H1 (cell line): ENCODE measurements around the gene FMNL2. TPM values are rescaled to one million over a fixed set of nuclear protein-coding genes. Genes with fewer than 3 reads are reported as not detected.

Experiments
- CTCF ChIA-PET: fragments of 300-600 bp; sonication (Branson Sonifier 250); formaldehyde crosslinking; loops from one replicate; lab custom pipeline; 2021; ENCODE audit not compliant: partially characterized antibody; lab: Charles Lee
- POLR2A ChIA-PET: fragments of 300-600 bp; sonication (Branson Sonifier 250); formaldehyde crosslinking; loops from one replicate; lab custom pipeline; 2021; ENCODE audit warnings: inconsistent platforms; ENCODE audit not compliant: partially characterized antibody; lab: Charles Lee
- DNase-seq, 2 experiments: peaks; one replicate each; pipeline versions ENCODE4 v3.0.0 to v3.0.0-alpha.2; 2010 to 2022; ENCODE audit warnings: low spot score in 2 of 2, low read depth in 1 of 2, mixed read lengths in 1 of 2
- FAIRE-seq: peaks from 2 replicates; lab custom pipeline; 2011; peaks lifted over from hg19 to GRCh38; lab: Jason Lieb, UNC
- H2AFZ ChIP-seq: 2 replicates; pipeline ENCODE4 v1.8.1; 2012; ENCODE audit warnings: low read length, inconsistent platforms
- H2AK5ac ChIP-seq: 2 replicates; pipeline ENCODE4 v1.6.1; 2013; ENCODE audit warnings: low read depth, low read length
- H2BK120ac ChIP-seq: replicated peaks from 2 replicates; pipeline ENCODE3; 2013; ENCODE audit warnings: low read depth, low read length, inconsistent platforms
- H2BK12ac ChIP-seq: 2 replicates; pipeline ENCODE4 v1.6.1; 2013; ENCODE audit warnings: low read depth, low read length
- H2BK15ac ChIP-seq: 2 replicates; pipeline ENCODE4 v1.6.1; 2013; ENCODE audit warnings: low read length
- H2BK20ac ChIP-seq: 2 replicates; pipeline ENCODE4 v1.6.1; 2013; ENCODE audit warnings: low read length
- H2BK5ac ChIP-seq: 2 replicates; pipeline ENCODE4 v1.6.1; 2013; ENCODE audit warnings: low read depth, low read length
- H3K14ac ChIP-seq: 2 replicates; pipeline ENCODE4 v1.6.1; 2013; ENCODE audit warnings: inconsistent platforms; ENCODE audit not compliant: insufficient read length
- H3K18ac ChIP-seq: 2 replicates; pipeline ENCODE4 v1.6.1; 2013; ENCODE audit warnings: low read length; ENCODE audit errors: extremely low read depth
- H3K23ac ChIP-seq: 2 replicates; pipeline ENCODE4 v1.6.1; 2013; ENCODE audit warnings: inconsistent platforms; ENCODE audit not compliant: insufficient read length
- H3K23me2 ChIP-seq: 2 replicates; pipeline ENCODE4 v1.6.1; 2013; ENCODE audit warnings: low read depth, low read length
- H3K27ac ChIP-seq: 2 replicates; pipeline ENCODE4 v1.6.1; 2011; ENCODE audit warnings: low read depth, low read length, inconsistent platforms
- H3K27me3 ChIP-seq, 4 experiments: replicated peaks in 1 of 4; 1 replicate in 1 of 4; 2 replicates in 3 of 4; pipeline versions ENCODE4 v1.6.1 to v1.8.1; 2011 to 2013; ENCODE audit warnings: low read length in 3 of 4, mild to moderate bottlenecking in 3 of 4, inconsistent platforms in 2 of 4, mixed read lengths in 2 of 4, moderate library complexity in 1 of 4; ENCODE audit not compliant: control insufficient read depth in 3 of 4, insufficient read depth in 3 of 4; ENCODE audit errors: extremely low read depth in 1 of 4
- H3K36me3 ChIP-seq, 4 experiments: 2 replicates each; pipeline versions ENCODE4 v1.6.1 to v1.8.1; 2011 to 2013; ENCODE audit warnings: mild to moderate bottlenecking in 4 of 4, low read length in 3 of 4, moderate library complexity in 2 of 4, control low read depth in 1 of 4, inconsistent platforms in 1 of 4; ENCODE audit not compliant: insufficient read depth in 4 of 4, control insufficient read depth in 2 of 4
- H3K4ac ChIP-seq: replicated peaks from 2 replicates; pipeline ENCODE3; 2013; ENCODE audit warnings: low read length, low read depth, mixed read lengths, inconsistent platforms; ENCODE audit not compliant: insufficient read length
- H3K4me1 ChIP-seq, 4 experiments: replicated peaks in 1 of 4; 1 replicate in 1 of 4; 2 replicates in 3 of 4; pipeline versions ENCODE4 v1.6.1 to v1.8.1; 2011 to 2013; ENCODE audit warnings: low read length in 3 of 4, inconsistent platforms in 2 of 4, mixed read lengths in 1 of 4; ENCODE audit not compliant: insufficient read depth in 4 of 4, control insufficient read depth in 3 of 4
- H3K4me2 ChIP-seq, 2 experiments: 2 replicates each; pipeline versions ENCODE4 v1.6.1 to v1.8.1; 2011 to 2013; ENCODE audit warnings: low read depth in 2 of 2, low read length in 2 of 2, control low read depth in 1 of 2, inconsistent platforms in 1 of 2, mild to moderate bottlenecking in 1 of 2; ENCODE audit not compliant: insufficient read depth in 1 of 2
- H3K4me3 ChIP-seq, 4 experiments: fragments of 200-600, 300-600 bp in 1 of 4; sonication (generic), shearing (Covaris generic), sonication (Bioruptor Twin) in 1 of 4; 2 replicates each; pipeline versions ENCODE4 v1.5.1 to v1.8.1; 2011 to 2016; ENCODE audit warnings: low read length in 4 of 4, low read depth in 3 of 4, control low read depth in 2 of 4, inconsistent platforms in 2 of 4, mild to moderate bottlenecking in 2 of 4, mixed read lengths in 1 of 4, moderate library complexity in 1 of 4; ENCODE audit not compliant: insufficient read depth in 2 of 4; ENCODE audit errors: extremely low read depth in 1 of 4
- H3K56ac ChIP-seq: replicated peaks from 2 replicates; pipeline ENCODE3; 2013; ENCODE audit warnings: low read depth, mild to moderate bottlenecking, mixed read lengths, low read length, inconsistent platforms; ENCODE audit not compliant: insufficient read length
- H3K79me1 ChIP-seq: 2 replicates; pipeline ENCODE4 v1.6.1; 2013; ENCODE audit warnings: low read depth, low read length, control low read depth
- H3K79me2 ChIP-seq, 2 experiments: 2 replicates each; pipeline versions ENCODE4 v1.6.1 to v1.8.1; 2012 to 2013; ENCODE audit warnings: low read length in 2 of 2, mild to moderate bottlenecking in 2 of 2, inconsistent platforms in 1 of 2; ENCODE audit not compliant: insufficient read depth in 2 of 2, control insufficient read depth in 1 of 2
- H3K9ac ChIP-seq, 4 experiments: replicated peaks in 1 of 4; 1 replicate in 1 of 4; 2 replicates in 3 of 4; pipeline versions ENCODE4 v1.6.1 to v1.8.1; 2011 to 2013; ENCODE audit warnings: low read depth in 3 of 4, low read length in 3 of 4, control low read depth in 2 of 4, mild to moderate bottlenecking in 2 of 4, moderate library complexity in 2 of 4, inconsistent platforms in 1 of 4; ENCODE audit errors: extremely low read depth in 1 of 4
- H3K9me3 ChIP-seq, 2 experiments: 2 replicates each; pipeline versions ENCODE4 v1.6.1 to v1.8.1; 2012 to 2013; ENCODE audit warnings: mild to moderate bottlenecking in 2 of 2, moderate library complexity in 2 of 2, control low read depth in 1 of 2, inconsistent platforms in 1 of 2, low read depth in 1 of 2, low read length in 1 of 2, mixed read lengths in 1 of 2; ENCODE audit not compliant: insufficient read depth in 2 of 2
- H4K20me1 ChIP-seq, 2 experiments: replicated peaks in 1 of 2; 2 replicates each; pipeline versions ENCODE3 to v1.8.1; 2011 to 2013; ENCODE audit warnings: inconsistent platforms in 2 of 2, low read length in 2 of 2, mild to moderate bottlenecking in 1 of 2; ENCODE audit not compliant: insufficient read depth in 2 of 2, control insufficient read depth in 1 of 2
- H4K5ac ChIP-seq: 2 replicates; pipeline ENCODE4 v1.6.1; 2013; ENCODE audit warnings: low read length, low read depth, mixed read lengths, inconsistent platforms; ENCODE audit not compliant: insufficient read length
- H4K8ac ChIP-seq: 2 replicates; pipeline ENCODE4 v1.8.0; 2013; ENCODE audit warnings: mild to moderate bottlenecking, moderate library complexity, low read length, inconsistent platforms; ENCODE audit not compliant: insufficient read depth; ENCODE audit errors: extremely low read depth
- H4K91ac ChIP-seq: replicated peaks from 2 replicates; pipeline ENCODE3; 2013; ENCODE audit warnings: low read length, mixed read lengths, inconsistent platforms; ENCODE audit not compliant: insufficient read length
- HDAC2 ChIP-seq, 2 experiments: fragments of 300-600 bp in 1 of 2; sonication (generic) in 1 of 2; IDR thresholded peaks; 2 replicates each; pipeline ENCODE4 v1.6.1; 2011 to 2012; ENCODE audit warnings: low read depth in 2 of 2, low read length in 2 of 2, mild to moderate bottlenecking in 2 of 2, moderate library complexity in 2 of 2, borderline replicate concordance in 1 of 2, inconsistent platforms in 1 of 2
- WGBS, 2 experiments: shearing (Covaris generic) in 1 of 2; methylation state at CpG; one replicate each; pipeline versions ENCODE4 v1.1.6 to v1.1.7; 2013 to 2015; ENCODE audit warnings: low lambda C conversion rate in 2 of 2, mixed read lengths in 2 of 2, inconsistent platforms in 1 of 2, low coverage in 1 of 2, missing lambda C conversion rate in 1 of 2; ENCODE audit not compliant: insufficient replicate concordance in 2 of 2, insufficient coverage in 1 of 2, insufficient read length in 1 of 2; ENCODE audit errors: extremely low coverage in 1 of 2, missing lambda C conversion rate in 1 of 2; 5-methylcytosine and 5-hydroxymethylcytosine counted together
- polyA plus RNA-seq, 7 experiments: library from polyadenylated mRNA; depleted of rRNA in 3 of 7; stranded (reverse) in 5 of 7; unstranded in 2 of 7; fragments of >200 nt in 5 of 7; fragments of 200-250 nt in 2 of 7; gene quantifications; 1 replicate in 5 of 7; 2 replicates in 1 of 7; 4 replicates in 1 of 7; pipeline versions ENCODE4 v1.2.1 to v1.2.3, GENCODE V29; 2011 to 2013; ENCODE audit warnings: missing spikeins in 2 of 7, mixed read lengths in 2 of 7
- total RNA-seq: library from RNA; stranded (reverse); fragmentation: NEBNext Ultra II Directional; extraction: Animal tissue kit (Norgen Biotek cat#: 25700); gene quantifications from 2 replicates; pipeline ENCODE4 v1.2.1, GENCODE V29; 2021

Gene FMNL2
- total and polyA plus RNA-seq, 2 of the 8 experiments (the other 6 are each of a cell fraction or from before 2014, with no cell fraction given): 15.5 to 45.1 TPM

DNA sequence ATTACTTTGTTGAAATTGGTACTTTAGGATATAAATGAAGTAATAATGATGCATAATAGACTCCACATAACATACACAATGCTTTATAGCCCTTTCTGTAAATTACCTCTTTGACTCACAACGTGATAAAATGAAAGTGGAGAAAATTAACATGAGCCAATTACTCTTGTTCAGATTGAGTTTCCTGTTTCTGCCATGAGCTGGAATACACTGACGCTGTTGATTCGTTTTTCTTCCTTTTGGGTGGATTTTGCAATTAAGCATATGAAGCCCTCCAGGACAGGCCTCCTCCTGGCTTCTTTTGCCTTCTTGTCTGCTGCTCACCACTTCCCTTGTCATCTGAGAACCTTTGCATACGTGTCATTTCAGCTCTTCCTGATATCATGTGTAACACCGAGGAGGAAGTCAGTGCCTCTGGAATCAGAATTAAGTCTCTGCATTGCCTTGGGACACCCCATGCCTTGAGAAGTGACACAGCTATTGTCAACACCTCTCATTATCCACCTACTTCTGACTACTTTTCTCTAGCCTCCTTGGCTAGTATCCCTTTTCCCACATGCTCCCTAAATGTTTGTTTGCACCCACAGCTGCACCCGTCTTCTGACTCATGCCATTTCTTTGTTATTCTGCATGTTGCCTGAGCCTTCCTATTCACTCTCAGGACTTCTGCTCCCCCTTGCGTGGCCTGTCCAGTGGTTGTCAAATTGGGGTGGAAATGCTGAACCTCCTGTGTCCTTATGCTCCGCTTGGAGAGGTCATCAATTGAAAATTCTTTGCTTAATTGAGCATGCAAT is 134.1 kb downstream of the FMNL2 start:
- Histone ChIP-seq H2BK15ac (no peak overlapping the region), H3K23me2 (no peaks in the 10 kb centered on the region), H3K9me3 (no peaks in the 10 kb centered on the region), H4K20me1 (peaks cover 5 to 10% of the 10 kb centered on the region in 2 experiments), H4K91ac (no peak overlapping the region), H3K36me3 (no peaks in the 10 kb centered on the region), H2BK120ac (no peak overlapping the region), H3K56ac (no peak overlapping the region), H2AFZ (no peak overlapping the region), H3K27me3 (no peaks in the 10 kb centered on the region), H2BK12ac (no peak overlapping the region), H3K27ac (no peak overlapping the region), H2BK20ac (no peak overlapping the region), H3K79me2 (peaks cover 4 to 99% of the 10 kb centered on the region in 2 experiments; a peak in 3 of 4 replicates), H2BK5ac (no peak overlapping the region), H3K4me2 (peak overlapping the region; percentile 10 to 29; a peak in 3 of 4 replicates), H3K14ac (no peak overlapping the region), H3K23ac (no peak overlapping the region), H3K79me1 (peaks cover 19% of the 10 kb centered on the region), H3K4ac (no peak overlapping the region), H3K18ac (no peak overlapping the region), H3K4me3 (no peak overlapping the region), H3K4me1 (peaks cover 0 to 33% (median 17%) of the 10 kb centered on the region in 4 experiments; a peak in 6 of 7 replicates), H3K9ac (no peak overlapping the region), H4K5ac (no peak overlapping the region), H2AK5ac (no peak overlapping the region), H4K8ac (no peak overlapping the region)
- no peak for FAIRE-seq
- ChIA-PET POLR2A (interaction anchor here (4.6 kb wide), 1 partner anchor 14 kb away, joined by 24 read pairs; no protein-coding TSS in a partner anchor), CTCF (interaction anchor here (0.6 to 1.9 kb wide), 3 partner anchors 13 to 269 kb away, joined by 3 to 10 read pairs (median 3); no protein-coding TSS in a partner anchor)
- 55% methylated on average over 8 of the region's 8 CpGs; no CpG with 5 or more reads in 1 of the 2 experiments for WGBS, 2 experiments
- DNase-seq: peak in 1 of 2 experiments; percentile 41
- no peak for TF ChIP-seq HDAC2 (IDR thresholded peaks at IDR 0.05; ENCODE audit: borderline replicate concordance in 1 of 2, low read depth in 2 of 2, low read length in 2 of 2)
